Muscle layer of duodenum (tissue), 2 donors: Measurements from ENCODE around the gene PCNP.
"Not testable (repeated sequence)": the region's sequence is repeated elsewhere in the genome, so short reads cannot be mapped to it uniquely, and the experiment has no call there.

Experiments
- H3K27ac ChIP-seq: one replicate; pipeline ENCODE4 v1.7.0; 2013; ENCODE audit warnings: mild to moderate bottlenecking, low read length
- H3K27me3 ChIP-seq: one replicate; pipeline ENCODE4 v1.7.0; 2013; ENCODE audit warnings: low read depth, mild to moderate bottlenecking, control low read depth, low read length
- H3K36me3 ChIP-seq, 2 donors: one replicate each; pipeline ENCODE4 v1.7.0; 2013; ENCODE audit warnings: low read length in 2 of 2, control low read depth in 1 of 2, mild to moderate bottlenecking in 1 of 2; ENCODE audit not compliant: insufficient read depth in 2 of 2, control insufficient read depth in 1 of 2
- H3K4me1 ChIP-seq, 2 donors: one replicate each; pipeline ENCODE4 v1.7.0; 2013; ENCODE audit warnings: low read length in 2 of 2, mild to moderate bottlenecking in 2 of 2, control low read depth in 1 of 2, moderate library complexity in 1 of 2; ENCODE audit not compliant: insufficient read depth in 2 of 2, control insufficient read depth in 1 of 2
- H3K4me3 ChIP-seq, 2 donors: one replicate each; pipeline ENCODE4 v1.7.0; 2013; ENCODE audit warnings: low read length in 2 of 2, low read depth in 1 of 2, mild to moderate bottlenecking in 1 of 2
- H3K9me3 ChIP-seq, 2 donors: one replicate each; pipeline ENCODE4 v1.7.0; 2013; ENCODE audit warnings: low read length in 2 of 2, control low read depth in 1 of 2, mild to moderate bottlenecking in 1 of 2; ENCODE audit not compliant: control insufficient read depth in 1 of 2
- donor health status: healthy.

Gene PCNP

DNA sequence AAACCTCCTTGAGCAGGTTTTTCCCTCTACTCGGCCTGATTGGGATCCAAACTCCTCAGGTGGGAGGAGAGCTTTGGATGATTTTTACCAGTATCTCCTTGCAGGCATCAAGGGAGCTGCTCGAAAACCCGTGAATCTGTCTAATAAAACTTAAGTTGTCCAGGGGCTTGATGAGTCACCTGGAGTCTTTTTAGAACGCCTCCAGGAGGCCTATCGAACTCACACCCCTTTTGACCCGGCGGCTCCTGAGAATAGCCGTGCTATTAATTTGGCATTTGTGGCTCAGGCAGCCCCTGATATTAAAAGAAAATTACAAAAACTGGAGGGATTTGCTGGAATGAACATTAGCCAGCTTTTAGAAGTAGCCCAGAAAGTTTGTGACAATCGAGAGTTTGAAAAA is 61.4 kb downstream of the PCNP start:
- H3K27ac ChIP-seq, result no peak overlapping the region
- no peaks in the 10 kb centered on the region for H3K27me3 ChIP-seq
- no peaks in the 10 kb centered on the region for H3K9me3 ChIP-seq
- H3K4me1 ChIP-seq, result no peaks in the 10 kb centered on the region
- no peak overlapping the region for H3K4me3 ChIP-seq
- H3K36me3 ChIP-seq, result no peaks in the 10 kb centered on the region

DNA sequence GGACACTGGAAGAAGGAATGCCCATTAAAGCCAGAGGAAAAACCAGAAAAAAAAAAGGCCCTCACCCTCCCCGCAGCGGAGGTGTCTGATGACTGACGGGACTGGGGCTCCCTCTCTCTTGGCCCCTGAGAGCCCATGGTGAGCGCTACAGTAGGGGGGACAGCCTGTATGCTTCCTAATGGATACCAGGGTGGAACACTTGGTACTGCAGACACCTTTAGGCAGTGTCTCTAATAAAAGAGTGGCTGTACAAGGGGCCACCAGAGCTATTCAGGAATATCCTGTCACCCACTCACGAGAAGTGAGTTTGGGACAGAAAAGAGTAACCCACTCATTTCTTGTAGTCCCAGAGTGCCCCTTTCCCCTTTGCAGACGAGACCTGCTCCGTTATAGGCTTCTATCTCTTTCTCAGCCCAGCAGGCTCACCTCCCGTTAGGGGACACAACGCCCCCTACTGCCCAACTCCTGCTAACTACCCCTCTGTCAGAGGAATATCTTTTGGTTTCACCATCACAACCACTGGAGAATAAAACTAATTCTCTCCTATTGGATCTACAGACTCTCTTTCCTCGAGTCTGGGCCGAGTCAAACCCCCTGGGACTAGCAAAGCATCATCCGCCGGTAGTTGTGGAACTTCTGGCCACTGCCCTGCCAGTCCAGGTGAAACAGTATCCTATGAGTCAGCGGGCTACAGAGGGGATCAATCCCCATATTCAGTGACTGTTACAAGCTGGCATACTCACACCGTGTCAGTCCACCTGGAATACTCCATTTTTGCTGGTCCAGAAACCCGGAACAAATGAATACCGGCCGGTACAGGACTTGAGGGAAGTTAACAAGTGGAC is 62.2 kb downstream of the PCNP start:
- H3K36me3 ChIP-seq, result no peaks in the 10 kb centered on the region
- no peak overlapping the region for H3K4me3 ChIP-seq
- no peaks in the 10 kb centered on the region for H3K9me3 ChIP-seq
- no peaks in the 10 kb centered on the region for H3K27me3 ChIP-seq
- H3K27ac ChIP-seq, result no peak overlapping the region
- H3K4me1 ChIP-seq, result no peaks in the 10 kb centered on the region

DNA sequence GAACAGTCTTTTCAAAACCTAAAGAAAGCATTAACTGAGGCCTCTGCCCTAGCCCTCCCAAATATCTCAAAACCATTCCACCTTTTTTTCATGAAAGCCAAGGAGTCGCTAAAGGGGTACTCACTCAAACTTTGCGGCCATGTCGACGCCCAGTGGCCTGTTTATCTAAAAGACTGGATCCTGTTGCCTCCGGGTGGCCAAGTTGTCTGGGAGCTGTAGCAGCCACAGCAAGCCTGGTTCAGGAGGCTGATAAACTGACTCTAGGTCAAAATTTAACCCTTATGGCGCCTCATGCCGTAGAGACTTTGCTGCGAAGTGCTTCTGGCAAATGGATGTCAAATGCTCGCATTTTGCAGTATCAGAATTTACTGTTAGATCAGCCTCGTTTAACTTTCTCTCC is 63.5 kb downstream of the PCNP start:
- no peak overlapping the region for H3K27ac ChIP-seq
- no peak overlapping the region for H3K4me3 ChIP-seq
- H3K9me3 ChIP-seq, result no peaks in the 10 kb centered on the region
- H3K27me3 ChIP-seq, result no peaks in the 10 kb centered on the region
- H3K36me3 ChIP-seq, result no peaks in the 10 kb centered on the region
- no peaks in the 10 kb centered on the region for H3K4me1 ChIP-seq

GRCh38 chr3:101638261-101638745 is 64.3 kb downstream of the PCNP start:
- no peaks in the 10 kb centered on the region for H3K4me1 ChIP-seq

DNA sequence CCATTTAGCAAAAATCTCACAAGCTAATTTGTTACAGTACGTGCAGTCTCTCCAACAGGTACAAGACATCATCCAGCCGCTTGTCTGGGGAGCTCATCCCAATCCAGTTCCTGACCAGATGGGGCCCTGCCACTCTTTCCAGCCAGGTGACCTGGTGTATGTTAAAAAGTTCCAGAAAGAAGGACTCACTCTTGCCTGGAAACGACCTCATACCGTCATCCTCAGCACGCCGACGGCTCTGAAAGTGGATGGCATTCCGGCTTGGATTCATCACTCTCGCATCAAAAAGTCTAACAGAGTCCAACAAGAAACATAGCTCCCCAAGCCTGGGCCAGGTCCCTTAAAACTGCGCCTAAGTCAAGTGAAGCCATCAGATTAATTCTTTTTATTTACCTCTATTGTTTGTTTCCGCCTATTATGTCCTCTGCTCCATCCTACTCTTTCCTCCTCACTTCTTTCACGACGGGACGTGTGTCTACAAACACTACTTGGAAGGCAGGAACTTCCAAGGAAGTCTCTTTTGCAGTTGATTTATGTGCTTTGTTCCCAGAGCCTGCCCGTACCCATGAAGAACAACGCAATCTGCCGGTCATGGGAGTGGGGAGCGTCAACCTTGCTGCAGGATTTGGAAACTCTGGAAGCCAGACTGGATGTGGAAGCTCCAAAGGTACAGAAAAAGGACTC is 65.4 kb downstream of the PCNP start:
- Histone ChIP-seq H3K27me3 (no peaks in the 10 kb centered on the region), H3K36me3 (no peaks in the 10 kb centered on the region), H3K9me3 (no peaks in the 10 kb centered on the region), H3K4me1 (no peaks in the 10 kb centered on the region), H3K4me3 (no peak overlapping the region), H3K27ac (no peak overlapping the region)

More at GRCh38 chr3:101638261-101638745, 64.3 kb downstream of the PCNP start:
- Histone ChIP-seq H3K27me3 (no peaks in the 10 kb centered on the region), H3K27ac (no peak overlapping the region), H3K9me3 (no peaks in the 10 kb centered on the region), H3K4me3 (no peak overlapping the region), H3K36me3 (no peaks in the 10 kb centered on the region)

DNA sequence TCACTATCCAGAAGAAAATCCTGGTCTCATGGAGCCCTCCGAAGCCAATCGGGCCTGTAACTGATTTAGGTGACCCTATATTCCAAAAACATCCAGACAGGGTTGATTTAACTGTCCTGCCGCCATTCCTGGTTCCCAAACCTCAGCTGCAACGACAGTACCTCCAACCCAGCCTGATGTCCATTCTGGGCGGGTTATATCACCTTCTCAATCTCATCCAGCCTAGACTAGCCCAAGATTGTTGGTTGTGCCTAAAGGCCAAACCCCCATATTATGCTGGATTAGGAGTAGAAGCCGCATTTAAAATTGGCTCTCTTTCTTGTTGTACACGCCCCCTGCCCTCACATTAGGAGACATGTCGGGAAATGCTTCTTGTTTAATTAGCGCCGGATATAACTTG is 66.3 kb downstream of the PCNP start:
- no peaks in the 10 kb centered on the region for H3K4me1 ChIP-seq
- no peak overlapping the region for H3K27ac ChIP-seq
- H3K4me3 ChIP-seq, result no peak overlapping the region
- H3K27me3 ChIP-seq, result no peaks in the 10 kb centered on the region
- H3K36me3 ChIP-seq, result no peaks in the 10 kb centered on the region
- H3K9me3 ChIP-seq, result no peaks in the 10 kb centered on the region

DNA sequence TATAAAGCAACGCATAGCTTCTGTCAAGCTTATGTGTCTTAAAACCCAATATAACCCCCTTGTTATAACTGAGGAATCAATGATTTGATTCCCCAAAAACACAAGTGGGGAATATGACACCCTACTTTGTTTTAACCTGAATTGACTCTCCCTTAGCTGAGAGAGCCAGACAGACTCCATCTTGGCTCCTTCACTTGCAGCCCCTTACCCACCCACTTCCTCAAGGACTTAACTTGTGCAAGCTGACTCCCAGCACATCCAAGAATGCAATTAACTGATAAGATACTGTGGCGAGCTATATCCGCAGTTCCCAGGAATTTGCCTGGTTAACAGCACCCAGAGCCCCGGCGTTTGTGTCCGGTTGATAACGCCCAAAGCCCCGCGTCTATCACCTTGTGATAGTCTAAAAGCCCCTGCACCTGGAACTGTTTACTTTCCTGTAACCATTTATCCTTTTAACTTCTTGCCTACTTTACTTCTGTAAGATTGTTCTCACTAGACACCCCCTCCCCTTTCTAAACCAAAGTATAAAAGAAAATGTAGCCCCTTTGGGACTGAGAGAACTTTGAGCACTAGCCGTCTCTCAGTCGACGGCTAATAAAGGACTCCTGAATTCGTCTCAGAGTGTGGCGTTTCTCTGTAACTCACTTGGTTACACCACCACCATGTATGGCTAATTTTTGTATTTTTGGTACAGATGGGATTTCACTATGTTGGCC is 67.6 kb downstream of the PCNP start:
- H3K27me3 ChIP-seq, H3K4me3 ChIP-seq, H3K36me3 ChIP-seq, H3K9me3 ChIP-seq, H3K4me1 ChIP-seq, H3K27ac ChIP-seq: not testable (repeated sequence)

- Histone ChIP-seq H3K4me1 (no peaks in the 10 kb centered on the region), H3K4me3 (no peak overlapping the region), H3K27me3 (no peaks in the 10 kb centered on the region), H3K36me3 (no peaks in the 10 kb centered on the region), H3K9me3 (no peaks in the 10 kb centered on the region), H3K27ac (no peak overlapping the region)
These were observed 68.5 kb downstream of the PCNP start for GRCh38 chr3:101642441-101642840.

GRCh38 chr3:101643009-101643844 is 69.2 kb downstream of the PCNP start:
- H3K36me3 ChIP-seq, result peaks cover 3% of the 10 kb centered on the region in 2 donors
- no peak overlapping the region for H3K27ac ChIP-seq
- no peak overlapping the region for H3K4me3 ChIP-seq
- no peaks in the 10 kb centered on the region for H3K9me3 ChIP-seq
- H3K27me3 ChIP-seq, result no peaks in the 10 kb centered on the region
- no peaks in the 10 kb centered on the region for H3K4me1 ChIP-seq
